ENCODE measurements around the gene S100A11. TPM values are rescaled to one million over a fixed set of nuclear protein-coding genes. Genes with fewer than 3 reads are reported as not detected.
A peak's percentile ranks its signal among the peaks of the same experiment; 100 is the strongest.

Gene S100A11
- total RNA-seq, 1 experiment from 2014 or later, result 443 TPM

DNA sequence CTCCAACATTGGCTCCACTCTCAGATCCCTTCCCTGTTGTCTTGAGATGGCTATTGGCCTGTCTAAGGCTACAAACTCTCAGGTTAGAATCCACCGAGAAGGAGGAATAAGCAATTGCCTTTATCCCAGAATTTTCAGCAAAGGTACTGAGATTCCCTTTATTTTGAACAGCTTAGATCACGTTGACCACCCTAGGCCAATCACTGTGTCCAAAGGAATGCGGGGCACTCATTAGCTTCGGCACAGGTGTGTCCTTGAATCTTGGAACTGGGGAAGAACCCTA is 6.9 kb downstream of the S100A11 start:
- peaks cover 23% of the 10 kb centered on the region for H3K79me2 ChIP-seq (ENCODE audit: low read length)
- no peak overlapping the region for H3K4me2 ChIP-seq (ENCODE audit: low read length)
- H3K36me3 ChIP-seq (ENCODE audit: low read depth, low read length), result peaks cover 34% of the 10 kb centered on the region
- no peak for ATAC-seq
- ChIA-PET POLR2A (ENCODE audit: unreplicated experiment) (interaction anchor here (0.5 kb wide), 1 partner anchor 1667 kb away, joined by 3 read pairs; no protein-coding TSS in a partner anchor), CTCF (no interaction called here)
- peaks cover 5% of the 10 kb centered on the region for H3F3A ChIP-seq (ENCODE audit: low read length, unreplicated experiment)
- H3K9me2 ChIP-seq (replicated peaks; ENCODE audit: low read length), result no peaks in the 10 kb centered on the region
- H3K27ac ChIP-seq (ENCODE audit: low read length), result no peak overlapping the region
- H3K9ac ChIP-seq (ENCODE audit: low read length), result no peak overlapping the region
- BruUV-seq (replicated peaks), result no TSS peak
- H2AFZ ChIP-seq (ENCODE audit: low read length), result no peak overlapping the region
- no peak overlapping the region for H3K4me3 ChIP-seq (ENCODE audit: low read length)
- peaks cover 26% of the 10 kb centered on the region for H3K4me1 ChIP-seq (ENCODE audit: insufficient read depth, low read length)
- no peak for DNase-seq
- TF ChIP-seq EZH2 (IDR thresholded peaks at IDR 0.05; ENCODE audit: low read length, unreplicated experiment) (no peak), EZH2phosphoT487 (IDR thresholded peaks at IDR 0.05; ENCODE audit: borderline replicate concordance, low read length) (no peak)
- TF ChIP-seq, protein P1, sequence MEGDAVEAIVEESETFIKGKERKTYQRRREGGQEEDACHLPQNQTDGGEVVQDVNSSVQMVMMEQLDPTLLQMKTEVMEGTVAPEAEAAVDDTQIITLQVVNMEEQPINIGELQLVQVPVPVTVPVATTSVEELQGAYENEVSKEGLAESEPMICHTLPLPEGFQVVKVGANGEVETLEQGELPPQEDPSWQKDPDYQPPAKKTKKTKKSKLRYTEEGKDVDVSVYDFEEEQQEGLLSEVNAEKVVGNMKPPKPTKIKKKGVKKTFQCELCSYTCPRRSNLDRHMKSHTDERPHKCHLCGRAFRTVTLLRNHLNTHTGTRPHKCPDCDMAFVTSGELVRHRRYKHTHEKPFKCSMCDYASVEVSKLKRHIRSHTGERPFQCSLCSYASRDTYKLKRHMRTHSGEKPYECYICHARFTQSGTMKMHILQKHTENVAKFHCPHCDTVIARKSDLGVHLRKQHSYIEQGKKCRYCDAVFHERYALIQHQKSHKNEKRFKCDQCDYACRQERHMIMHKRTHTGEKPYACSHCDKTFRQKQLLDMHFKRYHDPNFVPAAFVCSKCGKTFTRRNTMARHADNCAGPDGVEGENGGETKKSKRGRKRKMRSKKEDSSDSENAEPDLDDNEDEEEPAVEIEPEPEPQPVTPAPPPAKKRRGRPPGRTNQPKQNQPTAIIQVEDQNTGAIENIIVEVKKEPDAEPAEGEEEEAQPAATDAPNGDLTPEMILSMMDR (conservative IDR thresholded peaks at IDR 0.05; ENCODE audit: low read depth, low read length), result no peak
- H3K9me3 ChIP-seq (ENCODE audit: low read length), result no peaks in the 10 kb centered on the region
- intact Hi-C loops (cut with micrococcal nuclease), result no loop called here
- H4K20me1 ChIP-seq (ENCODE audit: low read length), result peaks cover 21% of the 10 kb centered on the region
- no peaks in the 10 kb centered on the region for H3K27me3 ChIP-seq (ENCODE audit: low read length)

DNA sequence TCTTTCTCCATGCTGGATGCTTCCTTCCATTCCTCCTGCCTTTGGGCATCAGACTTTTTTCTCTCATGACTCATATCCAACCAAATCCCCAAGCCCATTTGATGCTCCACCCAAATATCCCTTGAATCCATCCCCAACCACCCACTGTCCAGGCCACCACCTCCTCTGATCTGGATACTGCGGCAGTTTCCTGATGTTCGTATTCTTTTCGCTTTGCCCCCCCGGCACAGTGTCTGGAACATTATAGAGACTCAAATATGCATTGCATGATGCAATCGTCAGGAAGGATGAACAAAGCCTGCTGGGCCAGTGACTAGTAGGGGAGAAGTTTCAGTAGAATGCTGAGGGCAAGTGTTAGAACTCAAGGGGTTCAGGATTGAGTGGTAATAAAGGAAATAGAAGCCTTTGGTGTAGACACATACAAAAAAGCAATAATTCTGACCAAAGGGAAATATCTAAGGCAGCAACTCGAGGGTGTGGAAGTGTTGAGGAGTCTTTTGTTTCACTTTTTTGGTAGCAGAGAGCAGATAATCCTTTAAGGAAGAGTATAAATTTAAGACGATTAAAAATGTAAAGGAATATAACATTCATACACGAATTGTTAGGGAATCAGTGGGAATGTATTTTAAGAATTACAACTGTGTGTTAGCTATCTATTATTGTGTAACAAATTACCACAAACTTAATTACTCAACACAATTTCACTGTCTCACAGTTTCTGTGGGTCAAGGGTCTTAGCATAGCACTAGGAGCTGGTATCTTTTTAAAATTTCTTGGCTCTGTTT is 7.5 kb downstream of the S100A11 start:
- TF ChIP-seq EZH2 (IDR thresholded peaks at IDR 0.05; ENCODE audit: low read length, unreplicated experiment) (no peak), EZH2phosphoT487 (IDR thresholded peaks at IDR 0.05; ENCODE audit: borderline replicate concordance, low read length) (no peak)
- TF ChIP-seq, protein P1 (conservative IDR thresholded peaks at IDR 0.05; ENCODE audit: low read depth, low read length), result no peak
- CTCF ChIA-PET, result no interaction called here
- POLR2A ChIA-PET (ENCODE audit: unreplicated experiment), result interaction anchor here (0.5 kb wide), 1 partner anchor 1667 kb away, joined by 3 read pairs; no protein-coding TSS in a partner anchor
- no peak overlapping the region for H3K27ac ChIP-seq (ENCODE audit: low read length)
- no peaks in the 10 kb centered on the region for H3K9me2 ChIP-seq (replicated peaks; ENCODE audit: low read length)
- H3K9me3 ChIP-seq (ENCODE audit: low read length), result no peaks in the 10 kb centered on the region
- H3K4me3 ChIP-seq (ENCODE audit: low read length), result no peak overlapping the region
- H3K36me3 ChIP-seq (ENCODE audit: low read depth, low read length), result peaks cover 34% of the 10 kb centered on the region
- BruUV-seq (replicated peaks), result no TSS peak
- DNase-seq, result no peak
- H3K79me2 ChIP-seq (ENCODE audit: low read length), result peaks cover 18% of the 10 kb centered on the region
- H3K4me1 ChIP-seq (ENCODE audit: insufficient read depth, low read length), result peaks cover 22% of the 10 kb centered on the region
- ATAC-seq, result peak; percentile 28
- H3K9ac ChIP-seq (ENCODE audit: low read length), result no peak overlapping the region
- no peaks in the 10 kb centered on the region for H3F3A ChIP-seq (ENCODE audit: low read length, unreplicated experiment)
- H3K27me3 ChIP-seq (ENCODE audit: low read length), result no peaks in the 10 kb centered on the region
- H3K4me2 ChIP-seq (ENCODE audit: low read length), result no peak overlapping the region
- H2AFZ ChIP-seq (ENCODE audit: low read length), result no peak overlapping the region
- H4K20me1 ChIP-seq (ENCODE audit: low read length), result peaks cover 20% of the 10 kb centered on the region
- intact Hi-C loops (cut with micrococcal nuclease), result no loop called here

- intact Hi-C loops (cut with micrococcal nuclease), result no loop called here
- no peaks in the 10 kb centered on the region for H3K27me3 ChIP-seq (ENCODE audit: low read length)
- no peak overlapping the region for H3K9ac ChIP-seq (ENCODE audit: low read length)
- H3K4me1 ChIP-seq (ENCODE audit: insufficient read depth, low read length), result peaks cover 11% of the 10 kb centered on the region; the same call in 1 of the 2 replicates
- CTCF ChIA-PET, result no interaction called here
- H3K27ac ChIP-seq (ENCODE audit: low read length), result no peak overlapping the region
- no peak overlapping the region for H3K4me3 ChIP-seq (ENCODE audit: low read length)
- H3K36me3 ChIP-seq (ENCODE audit: low read depth, low read length), result peaks cover 10% of the 10 kb centered on the region
- ATAC-seq, result no peak
- H3K9me3 ChIP-seq (ENCODE audit: low read length), result no peaks in the 10 kb centered on the region
- no TSS peak for BruUV-seq (replicated peaks)
- H3F3A ChIP-seq (ENCODE audit: low read length, unreplicated experiment), result no peaks in the 10 kb centered on the region
- H3K4me2 ChIP-seq (ENCODE audit: low read length), result no peak overlapping the region
- no peak for TF ChIP-seq EZH2phosphoT487 (IDR thresholded peaks at IDR 0.05; ENCODE audit: borderline replicate concordance, low read length)
- no peak for TF ChIP-seq EZH2 (IDR thresholded peaks at IDR 0.05; ENCODE audit: low read length, unreplicated experiment)
- TF ChIP-seq, protein P1 (conservative IDR thresholded peaks at IDR 0.05; ENCODE audit: low read depth, low read length), result no peak
- POLR2A ChIA-PET (ENCODE audit: unreplicated experiment), result no interaction called here
- H3K9me2 ChIP-seq (replicated peaks; ENCODE audit: low read length), result no peaks in the 10 kb centered on the region
- no peaks in the 10 kb centered on the region for H3K79me2 ChIP-seq (ENCODE audit: low read length)
- H4K20me1 ChIP-seq (ENCODE audit: low read length), result 0 out of 2 replicates have a peak, but pooled peaks cover 2% of the 10 kb centered on the region
- no peak for DNase-seq
- H2AFZ ChIP-seq (ENCODE audit: low read length), result no peak overlapping the region
Observed at GRCh38 chr1:152026895-152027294, 9.9 kb downstream of the S100A11 start.
